ENCODE data around the gene CCDC47. TPM values are rescaled to one million over a fixed set of nuclear protein-coding genes. Genes with fewer than 3 reads are reported as not detected.

CCDC47 gene
- total and polyA plus RNA-seq, 2 of the 13 experiments (the other 11 are each of a cell fraction or from before 2014, with no cell fraction given) = 59.3 to 99.5 TPM

GRCh38 chr17:63704259-63704576 is 69.2 kb downstream of the CCDC47 start:
- in situ Hi-C loops (cut with HindIII; ENCODE audit: extremely low pct_ligation_motif_present, low pct_unique_long_range_greater_than_20kb) = no loop called here
- DNase-seq (ENCODE audit: low spot score) = no peak
- CTCF ChIA-PET (ENCODE audit: low intra/inter-chr PET ratio, low total read pairs) = no interaction called here
- no peaks in the 10 kb centered on the region for H4K20me1 ChIP-seq (ENCODE audit: insufficient read depth, low read length)
- no peak overlapping the region for H3K9ac ChIP-seq (ENCODE audit: insufficient read depth, low read depth, low read length)
- H3K4me1 ChIP-seq (ENCODE audit: insufficient read depth, low read length) = peaks cover under 1% of the 10 kb centered on the region; the same call in 1 of the 2 replicates
- intact Hi-C loops (cut with micrococcal nuclease; ENCODE audit: unreplicated experiment) = no loop called here
- BruUV-seq (replicated peaks) = no TSS peak
- H3K4me2 ChIP-seq (ENCODE audit: low read depth, low read length) = no peak overlapping the region
- H3K27me3 ChIP-seq (ENCODE audit: control insufficient read depth in 1 of 2, insufficient read depth in 2 of 2, low read length in 2 of 2) = no peaks in the 10 kb centered on the region
- H3K27ac ChIP-seq (ENCODE audit: extremely low read length, insufficient read depth, low read length) = no peak overlapping the region
- no peak for FAIRE-seq
- H3K79me2 ChIP-seq (ENCODE audit: insufficient read depth, low read length) = no peaks in the 10 kb centered on the region
- H3K4me3 ChIP-seq (replicated peaks in 1 of 3; ENCODE audit: insufficient read depth in 1 of 3, low read depth in 2 of 3, low read length in 3 of 3) = no peak overlapping the region
- no peaks in the 10 kb centered on the region for H3K9me3 ChIP-seq (ENCODE audit: low read length)
- peaks cover 5 to 10% of the 10 kb centered on the region in 2 experiments; a peak in 4 of 5 replicates for H3K36me3 ChIP-seq (replicated peaks in 1 of 2; ENCODE audit: control insufficient read depth in 1 of 2, insufficient read depth in 2 of 2, low read length in 2 of 2)
- H2AFZ ChIP-seq (ENCODE audit: low read length) = no peak overlapping the region
- POLR2A ChIA-PET = no interaction called here
- ATAC-seq = no peak
- WGBS (ENCODE audit: low lambda C conversion rate) = 97% methylated on average over 11 of the region's 11 CpGs
- TF ChIP-seq ZNF790 (CRISPR knock-in tag; IDR thresholded peaks at IDR 0.05; ENCODE audit: borderline replicate concordance) (no peak), ZBTB37 (CRISPR knock-in tag; IDR thresholded peaks at IDR 0.05) (no peak), CBX5 (CRISPR knock-in tag; IDR thresholded peaks at IDR 0.05; ENCODE audit: borderline replicate concordance) (no peak), NFYC (CRISPR knock-in tag; IDR thresholded peaks at IDR 0.05) (no peak), SIN3A (IDR thresholded peaks at IDR 0.05; ENCODE audit: borderline replicate concordance, low read depth, low read length) (no peak), ZFP37 (CRISPR knock-in tag; IDR thresholded peaks at IDR 0.05; ENCODE audit: borderline replicate concordance) (no peak), ZNF205 (CRISPR knock-in tag; IDR thresholded peaks at IDR 0.05) (no peak), ZNF691 (CRISPR knock-in tag; IDR thresholded peaks at IDR 0.05; ENCODE audit: borderline replicate concordance, low read depth) (no peak), ZNF354B (CRISPR knock-in tag; IDR thresholded peaks at IDR 0.05) (no peak), SUZ12 (IDR thresholded peaks at IDR 0.05; ENCODE audit: low read depth, low read length) (no peak), SNAPC2 (CRISPR knock-in tag; IDR thresholded peaks at IDR 0.05) (no peak), ZFY (CRISPR knock-in tag; IDR thresholded peaks at IDR 0.05) (no peak), EZH2 (conservative IDR thresholded peaks at IDR 0.05; ENCODE audit: low read depth, low read length) (no peak), KAT8 (CRISPR knock-in tag; IDR thresholded peaks at IDR 0.05) (no peak), MYNN (CRISPR knock-in tag; IDR thresholded peaks at IDR 0.05; ENCODE audit: low read depth) (no peak), ZNF451 (CRISPR knock-in tag; IDR thresholded peaks at IDR 0.05) (no peak), ZNF235 (CRISPR knock-in tag; IDR thresholded peaks at IDR 0.05; ENCODE audit: borderline replicate concordance) (no peak), NR2C2 (CRISPR knock-in tag; IDR thresholded peaks at IDR 0.05; ENCODE audit: borderline replicate concordance) (no peak)
- TF ChIP-seq, protein P1, sequence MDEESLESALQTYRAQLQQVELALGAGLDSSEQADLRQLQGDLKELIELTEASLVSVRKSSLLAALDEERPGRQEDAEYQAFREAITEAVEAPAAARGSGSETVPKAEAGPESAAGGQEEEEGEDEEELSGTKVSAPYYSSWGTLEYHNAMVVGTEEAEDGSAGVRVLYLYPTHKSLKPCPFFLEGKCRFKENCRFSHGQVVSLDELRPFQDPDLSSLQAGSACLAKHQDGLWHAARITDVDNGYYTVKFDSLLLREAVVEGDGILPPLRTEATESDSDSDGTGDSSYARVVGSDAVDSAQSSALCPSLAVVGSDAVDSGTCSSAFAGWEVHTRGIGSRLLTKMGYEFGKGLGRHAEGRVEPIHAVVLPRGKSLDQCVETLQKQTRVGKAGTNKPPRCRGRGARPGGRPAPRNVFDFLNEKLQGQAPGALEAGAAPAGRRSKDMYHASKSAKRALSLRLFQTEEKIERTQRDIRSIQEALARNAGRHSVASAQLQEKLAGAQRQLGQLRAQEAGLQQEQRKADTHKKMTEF (CRISPR knock-in tag; IDR thresholded peaks at IDR 0.05) = no peak
